Body of pancreas (tissue), 4 donors: Measurements from ENCODE around the gene PJA2. TPM values are rescaled to one million over a fixed set of nuclear protein-coding genes. Genes with fewer than 3 reads are reported as not detected.

Experiments used
- ATAC-seq: fragments of 150-250 bp; one replicate; pipeline ENCODE4 v1.9.1; 2016
- DNase-seq, 4 donors: peaks; one replicate each; pipeline ENCODE4 v3.0.0-alpha.2; 2019
- H3K27ac ChIP-seq, 4 donors: fragments of 200-600 bp; sonication (generic); 1 replicate in 3 of 4; 2 replicates in 1 of 4; pipeline versions ENCODE4 v1.5.1 to v1.6.1; 2016 to 2019; ENCODE audit warnings: mild to moderate bottlenecking in 1 of 4, mixed read lengths in 1 of 4, moderate library complexity in 1 of 4
- H3K27me3 ChIP-seq, 2 donors: fragments of 200-600 bp; sonication (generic); one replicate each; pipeline ENCODE4 v1.6.0; 2016; ENCODE audit warnings: mild to moderate bottlenecking in 1 of 2
- H3K36me3 ChIP-seq, 2 donors: fragments of 200-600 bp; sonication (generic); replicated peaks in 1 of 2; 2 replicates each; pipeline ENCODE4 v1.5.1; 2016; ENCODE audit warnings: low read depth in 2 of 2; ENCODE audit not compliant: insufficient read depth in 1 of 2
- H3K4me1 ChIP-seq: fragments of 200-600 bp; sonication (generic); one replicate; pipeline ENCODE4 v1.6.0; 2016
- H3K4me3 ChIP-seq, 2 donors: fragments of 200-600 bp; sonication (generic); 1 replicate in 1 of 2; 2 replicates in 1 of 2; pipeline ENCODE4 v1.5.1; 2016 to 2019
- H3K9me3 ChIP-seq, 3 donors: fragments of 200-600 bp; sonication (generic); 1 replicate in 2 of 3; 2 replicates in 1 of 3; pipeline ENCODE4 v1.5.1; 2016
- CTCF ChIP-seq, 7 experiments: fragments of 450-650 bp in 4 of 7; fragments of 200-600 bp in 3 of 7; sonication (generic) in 3 of 7; IDR thresholded peaks; one replicate each; pipeline ENCODE4 v1.5.1; 2016 to 2019; ENCODE audit warnings: antibody characterized with exemption in 7 of 7
- POLR2A ChIP-seq, 3 donors: fragments of 450-650 bp; IDR thresholded peaks; one replicate each; pipeline ENCODE4 v1.6.1; 2016; ENCODE audit warnings: antibody characterized with exemption in 3 of 3, mild to moderate bottlenecking in 2 of 3
- WGBS, 2 donors: methylation state at CpG; one replicate each; pipeline ENCODE4 v1.1.5; 2017; 5-methylcytosine and 5-hydroxymethylcytosine counted together
- intact Hi-C: fragments of 100-400 bp; cut with DNase I; formaldehyde crosslinking; loops from one replicate; pipeline ENCODE4 v1.15.1; 2023
- total RNA-seq, 2 donors: library from RNA; depleted of rRNA; stranded (reverse); fragments of >200 nt; gene quantifications; one replicate each; pipeline ENCODE4 v1.1.0, GENCODE V29; 2016

The PJA2 gene
- total RNA-seq, 2 donors from 2014 or later: 48.0 to 67.9 TPM

- H3K36me3 ChIP-seq: peaks cover 0 to 9% of the 10 kb centered on the region in 2 donors
- no peaks in the 10 kb centered on the region for H3K9me3 ChIP-seq
- no peak overlapping the region for H3K27ac ChIP-seq
- intact Hi-C loops: no loop called here
- TF ChIP-seq CTCF (IDR thresholded peaks at IDR 0.05) (no peak), POLR2A (IDR thresholded peaks at IDR 0.05) (no peak)
- ATAC-seq: no peak
- no peak overlapping the region for H3K4me3 ChIP-seq
- DNase-seq: no peak
- H3K27me3 ChIP-seq: no peaks in the 10 kb centered on the region
- H3K4me1 ChIP-seq: no peaks in the 10 kb centered on the region
Observed at GRCh38 chr5:109373932-109374331, 35.8 kb downstream of the PJA2 start.

- intact Hi-C loops: no loop called here
- ATAC-seq (no peak), DNase-seq (no peak)
- H3K9me3 ChIP-seq: peaks cover 0 to 9% (median 5%) of the 10 kb centered on the region in 3 donors
- peaks cover 7 to 8% of the 10 kb centered on the region in 2 donors for H3K36me3 ChIP-seq
- H3K27me3 ChIP-seq: no peaks in the 10 kb centered on the region
- peaks cover 5% of the 10 kb centered on the region for H3K4me1 ChIP-seq
- no peak overlapping the region for H3K4me3 ChIP-seq
- WGBS, 2 donors: 93 to 95% methylated on average over 2 of the region's 2 CpGs
- no peak overlapping the region for H3K27ac ChIP-seq
- TF ChIP-seq CTCF (IDR thresholded peaks at IDR 0.05) (no peak), POLR2A (IDR thresholded peaks at IDR 0.05) (no peak)
Observed at GRCh38 chr5:109370343-109370742, 39.4 kb downstream of the PJA2 start.

GRCh38 chr5:109365653-109366052, 44.1 kb downstream of the PJA2 start:
- Histone ChIP-seq H3K4me3 (no peak overlapping the region), H3K27ac (no peak overlapping the region), H3K4me1 (peaks cover 5% of the 10 kb centered on the region), H3K36me3 (peaks cover 8 to 19% of the 10 kb centered on the region in 2 donors), H3K27me3 (no peaks in the 10 kb centered on the region), H3K9me3 (peaks cover 0 to 9% (median 5%) of the 10 kb centered on the region in 3 donors)
- TF ChIP-seq POLR2A (IDR thresholded peaks at IDR 0.05) (no peak), CTCF (IDR thresholded peaks at IDR 0.05) (no peak)
- ATAC-seq (no peak), DNase-seq (no peak)
- intact Hi-C loops: no loop called here

GRCh38 chr5:109364977-109365376, 44.8 kb downstream of the PJA2 start:
- TF ChIP-seq CTCF (IDR thresholded peaks at IDR 0.05) (no peak), POLR2A (IDR thresholded peaks at IDR 0.05) (no peak)
- no peak for ATAC-seq
- intact Hi-C loops: no loop called here
- Histone ChIP-seq H3K4me3 (no peak overlapping the region), H3K27me3 (no peaks in the 10 kb centered on the region), H3K9me3 (peaks cover 0 to 9% (median 5%) of the 10 kb centered on the region in 3 donors), H3K36me3 (peaks cover 8 to 19% of the 10 kb centered on the region in 2 donors), H3K27ac (no peak overlapping the region), H3K4me1 (peaks cover 5% of the 10 kb centered on the region)
- 94 to 95% methylated on average over 3 of the region's 3 CpGs for WGBS, 2 donors
- no peak for DNase-seq

- Histone ChIP-seq H3K27me3 (no peaks in the 10 kb centered on the region), H3K9me3 (no peaks in the 10 kb centered on the region), H3K36me3 (peaks cover 0 to 12% of the 10 kb centered on the region in 2 donors), H3K4me1 (no peaks in the 10 kb centered on the region), H3K27ac (no peak overlapping the region), H3K4me3 (no peak overlapping the region)
- ATAC-seq (no peak), DNase-seq (no peak)
- 63 to 72% methylated on average over 3 of the region's 3 CpGs for WGBS, 2 donors
- no peak for TF ChIP-seq CTCF (IDR thresholded peaks at IDR 0.05)
- no peak for TF ChIP-seq POLR2A (IDR thresholded peaks at IDR 0.05)
- intact Hi-C loops: no loop called here
Observed at GRCh38 chr5:109359642-109360041, 50.1 kb downstream of the PJA2 start.
